Panc1 (cell line): ENCODE measurements around the gene CMIP. TPM values are rescaled to one million over a fixed set of nuclear protein-coding genes. Genes with fewer than 3 reads are reported as not detected.

ENCODE experiments used
- ATAC-seq: fragments of 200-7000 bp; cut with Tn5 transposase; 2 replicates; pipeline ENCODE4 v1.9.1; 2020; ENCODE audit warnings: mild to moderate bottlenecking, moderate library complexity
- BruUV-seq: library from RNA; stranded (reverse); fragments of 400-500 nt; replicated peaks from 2 replicates; lab custom pipeline; 2021; lab: Mats Ljungman, UMichigan
- CTCF ChIA-PET: fragments of 300-600 bp; sonication (Branson Sonifier 250); formaldehyde crosslinking; loops from one replicate; lab custom pipeline; 2022; ENCODE audit warnings: antibody characterized with exemption; lab: Charles Lee
- POLR2A ChIA-PET: fragments of 300-600 bp; sonication (Branson Sonifier 250); formaldehyde crosslinking; loops from one replicate; lab custom pipeline; 2022; ENCODE audit warnings: antibody characterized with exemption; lab: Charles Lee
- DNase-seq: peaks from one replicate; pipeline ENCODE4 v3.0.0-alpha.2; 2010; ENCODE audit warnings: low read depth, low spot score
- H3K27ac ChIP-seq: 2 replicates; pipeline ENCODE4 v1.5.1; 2011; ENCODE audit warnings: mild to moderate bottlenecking, low read length, inconsistent platforms
- H3K27me3 ChIP-seq: fragments of 200-500 bp; sonication (Bioruptor generic); 2 replicates; pipeline ENCODE4 v1.6.0; 2014; ENCODE audit warnings: low read length, inconsistent platforms; ENCODE audit not compliant: control insufficient read depth, insufficient read depth
- H3K36me3 ChIP-seq: fragments of 200-500 bp; sonication (Bioruptor generic); 2 replicates; pipeline ENCODE4 v1.5.1; 2014; ENCODE audit warnings: inconsistent platforms, mild to moderate bottlenecking, low read length, moderate library complexity; ENCODE audit not compliant: control insufficient read depth, insufficient read depth
- H3K4me1 ChIP-seq: 2 replicates; pipeline ENCODE4 v1.5.1; 2011; ENCODE audit warnings: inconsistent platforms, mild to moderate bottlenecking, low read length, moderate library complexity; ENCODE audit not compliant: control insufficient read depth, insufficient read depth
- H3K4me3 ChIP-seq, 2 experiments: 2 replicates each; pipeline ENCODE4 v1.5.1; 2011 to 2012; ENCODE audit warnings: low read depth in 2 of 2, low read length in 2 of 2, mild to moderate bottlenecking in 2 of 2, inconsistent platforms in 1 of 2, moderate library complexity in 1 of 2
- H3K9me3 ChIP-seq: fragments of 200-500 bp; sonication (Bioruptor generic); 2 replicates; pipeline ENCODE4 v1.5.1; 2014; ENCODE audit warnings: low read depth, mild to moderate bottlenecking, inconsistent platforms, low read length, moderate library complexity; ENCODE audit not compliant: control insufficient read depth, insufficient read depth
- POLR2AphosphoS5 ChIP-seq: IDR thresholded peaks from 2 replicates; pipeline ENCODE4 v1.6.1; 2012; ENCODE audit warnings: mild to moderate bottlenecking, low read depth, low read length, moderate library complexity
- SIN3A ChIP-seq: IDR thresholded peaks from 2 replicates; pipeline ENCODE4 v1.6.1; 2012; ENCODE audit warnings: low read depth, mild to moderate bottlenecking, low read length, moderate library complexity, borderline replicate concordance; ENCODE audit not compliant: insufficient read depth
- TCF7L2 ChIP-seq: IDR thresholded peaks from 2 replicates; pipeline ENCODE4 v1.6.1; 2011; ENCODE audit warnings: mild to moderate bottlenecking, low read depth, low read length, inconsistent platforms
- in situ Hi-C: cut with HindIII; loops from 2 replicates; pipeline ENCODE4 v1.10.0; 2016; ENCODE audit warnings: low sequenced_read_pairs, low pct_unique_long_range_greater_than_20kb
- intact Hi-C: fragments of 100-400 bp; cut with micrococcal nuclease; formaldehyde crosslinking; loops from one replicate; pipeline ENCODE4 v1.10.0; 2022; ENCODE audit not compliant: unreplicated experiment
- total RNA-seq: library from RNA; stranded (reverse); gene quantifications from one replicate; pipeline ENCODE4 v1.2.1, GENCODE V29; 2021; ENCODE audit not compliant: unreplicated experiment
- TF ChIP-seq, protein P1 (sequence below), 2 experiments: IDR thresholded peaks; 2 replicates each; pipeline ENCODE4 v1.6.1; 2011 to 2012; ENCODE audit warnings: low read depth in 2 of 2, control low read depth in 1 of 2, low read length in 1 of 2, mild to moderate bottlenecking in 1 of 2, moderate library complexity in 1 of 2; ENCODE audit not compliant: insufficient read depth in 1 of 2
- TF ChIP-seq, protein P2 (sequence below): fragments of 450-650 bp; IDR thresholded peaks from 2 replicates; pipeline ENCODE4 v1.5.1; 2017; ENCODE audit warnings: mild to moderate bottlenecking

Gene CMIP
- total RNA-seq, 1 experiment from 2014 or later: 49.7 TPM

DNA sequence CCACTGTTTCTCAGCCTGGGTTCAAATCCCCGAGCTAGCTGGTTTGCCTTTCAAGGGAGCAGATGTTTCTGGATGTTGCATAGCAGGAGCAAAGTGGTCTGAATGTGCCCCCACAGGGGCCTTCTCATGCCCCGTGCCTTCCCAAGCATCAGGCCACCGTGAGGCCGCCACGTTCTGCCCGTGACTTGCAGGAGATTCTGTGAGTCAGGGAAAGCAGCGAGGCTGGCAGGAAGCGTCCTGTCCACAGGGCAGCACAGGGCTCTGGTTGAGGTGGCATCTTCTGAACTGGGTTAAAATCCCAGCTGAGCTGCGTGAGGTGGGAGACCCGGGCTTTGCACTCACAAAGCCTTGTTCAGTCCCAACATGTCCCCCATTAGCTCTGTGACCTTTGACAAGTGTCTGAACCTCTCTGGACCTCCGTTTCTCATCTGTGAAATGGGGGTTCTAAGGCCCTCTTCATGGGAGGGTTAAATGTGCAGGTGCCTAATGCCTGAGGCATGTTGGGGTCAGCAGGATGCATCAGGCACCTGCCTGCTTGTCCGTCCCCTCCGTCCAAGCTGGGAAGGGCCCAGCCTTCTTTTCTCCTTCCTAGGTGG, 239.7 kb downstream of the CMIP start:
- Histone ChIP-seq H3K36me3 (no peaks in the 10 kb centered on the region; the same call in 1 of the 2 replicates), H3K27me3 (no peaks in the 10 kb centered on the region), H3K4me1 (no peaks in the 10 kb centered on the region), H3K4me3 (no peak overlapping the region), H3K27ac (no peak overlapping the region), H3K9me3 (no peaks in the 10 kb centered on the region)
- DNase-seq (no peak), ATAC-seq (no peak)
- ChIA-PET CTCF (no interaction called here), POLR2A (no interaction called here)
- in situ Hi-C loops (no loop called here), intact Hi-C loops (no loop called here)
- BruUV-seq: no TSS peak
- TF ChIP-seq, protein P1, sequence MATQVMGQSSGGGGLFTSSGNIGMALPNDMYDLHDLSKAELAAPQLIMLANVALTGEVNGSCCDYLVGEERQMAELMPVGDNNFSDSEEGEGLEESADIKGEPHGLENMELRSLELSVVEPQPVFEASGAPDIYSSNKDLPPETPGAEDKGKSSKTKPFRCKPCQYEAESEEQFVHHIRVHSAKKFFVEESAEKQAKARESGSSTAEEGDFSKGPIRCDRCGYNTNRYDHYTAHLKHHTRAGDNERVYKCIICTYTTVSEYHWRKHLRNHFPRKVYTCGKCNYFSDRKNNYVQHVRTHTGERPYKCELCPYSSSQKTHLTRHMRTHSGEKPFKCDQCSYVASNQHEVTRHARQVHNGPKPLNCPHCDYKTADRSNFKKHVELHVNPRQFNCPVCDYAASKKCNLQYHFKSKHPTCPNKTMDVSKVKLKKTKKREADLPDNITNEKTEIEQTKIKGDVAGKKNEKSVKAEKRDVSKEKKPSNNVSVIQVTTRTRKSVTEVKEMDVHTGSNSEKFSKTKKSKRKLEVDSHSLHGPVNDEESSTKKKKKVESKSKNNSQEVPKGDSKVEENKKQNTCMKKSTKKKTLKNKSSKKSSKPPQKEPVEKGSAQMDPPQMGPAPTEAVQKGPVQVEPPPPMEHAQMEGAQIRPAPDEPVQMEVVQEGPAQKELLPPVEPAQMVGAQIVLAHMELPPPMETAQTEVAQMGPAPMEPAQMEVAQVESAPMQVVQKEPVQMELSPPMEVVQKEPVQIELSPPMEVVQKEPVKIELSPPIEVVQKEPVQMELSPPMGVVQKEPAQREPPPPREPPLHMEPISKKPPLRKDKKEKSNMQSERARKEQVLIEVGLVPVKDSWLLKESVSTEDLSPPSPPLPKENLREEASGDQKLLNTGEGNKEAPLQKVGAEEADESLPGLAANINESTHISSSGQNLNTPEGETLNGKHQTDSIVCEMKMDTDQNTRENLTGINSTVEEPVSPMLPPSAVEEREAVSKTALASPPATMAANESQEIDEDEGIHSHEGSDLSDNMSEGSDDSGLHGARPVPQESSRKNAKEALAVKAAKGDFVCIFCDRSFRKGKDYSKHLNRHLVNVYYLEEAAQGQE (IDR thresholded peaks at IDR 0.05; ENCODE audit: insufficient read depth in 1 of 2, low read depth in 2 of 2, low read length in 1 of 2): no peak
- TF ChIP-seq, protein P2, sequence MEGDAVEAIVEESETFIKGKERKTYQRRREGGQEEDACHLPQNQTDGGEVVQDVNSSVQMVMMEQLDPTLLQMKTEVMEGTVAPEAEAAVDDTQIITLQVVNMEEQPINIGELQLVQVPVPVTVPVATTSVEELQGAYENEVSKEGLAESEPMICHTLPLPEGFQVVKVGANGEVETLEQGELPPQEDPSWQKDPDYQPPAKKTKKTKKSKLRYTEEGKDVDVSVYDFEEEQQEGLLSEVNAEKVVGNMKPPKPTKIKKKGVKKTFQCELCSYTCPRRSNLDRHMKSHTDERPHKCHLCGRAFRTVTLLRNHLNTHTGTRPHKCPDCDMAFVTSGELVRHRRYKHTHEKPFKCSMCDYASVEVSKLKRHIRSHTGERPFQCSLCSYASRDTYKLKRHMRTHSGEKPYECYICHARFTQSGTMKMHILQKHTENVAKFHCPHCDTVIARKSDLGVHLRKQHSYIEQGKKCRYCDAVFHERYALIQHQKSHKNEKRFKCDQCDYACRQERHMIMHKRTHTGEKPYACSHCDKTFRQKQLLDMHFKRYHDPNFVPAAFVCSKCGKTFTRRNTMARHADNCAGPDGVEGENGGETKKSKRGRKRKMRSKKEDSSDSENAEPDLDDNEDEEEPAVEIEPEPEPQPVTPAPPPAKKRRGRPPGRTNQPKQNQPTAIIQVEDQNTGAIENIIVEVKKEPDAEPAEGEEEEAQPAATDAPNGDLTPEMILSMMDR: no peak

DNA sequence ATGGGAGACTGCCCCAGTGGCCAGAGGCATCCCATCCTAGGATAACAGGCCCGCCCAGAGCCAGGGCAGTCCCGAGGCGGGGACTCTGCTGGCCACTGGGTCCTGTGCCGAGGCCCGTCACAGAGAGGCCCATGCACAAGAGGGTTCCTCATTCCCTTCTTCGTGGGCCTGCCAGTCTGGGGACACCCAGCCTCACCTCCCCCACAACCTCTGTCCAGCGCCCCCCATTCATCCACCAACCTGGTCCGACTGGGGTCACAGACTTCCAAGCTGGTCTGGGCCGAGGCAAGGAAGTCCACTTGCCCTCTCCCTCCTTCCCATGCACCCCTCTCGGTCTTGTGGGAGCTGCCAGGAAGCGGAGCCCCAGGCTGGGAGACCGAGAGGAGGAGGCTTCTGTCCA, 240.3 kb downstream of the CMIP start:
- H3K36me3 ChIP-seq: no peaks in the 10 kb centered on the region; the same call in 1 of the 2 replicates
- DNase-seq (no peak), ATAC-seq (no peak)
- POLR2A ChIA-PET: no interaction called here
- intact Hi-C loops (no loop called here), in situ Hi-C loops (no loop called here)
- TF ChIP-seq, protein P2: no peak
- TF ChIP-seq POLR2AphosphoS5 (no peak), TCF7L2 (no peak), SIN3A (no peak)
- TF ChIP-seq, protein P1 (IDR thresholded peaks at IDR 0.05; ENCODE audit: insufficient read depth in 1 of 2, low read depth in 2 of 2, low read length in 1 of 2): no peak
- CTCF ChIA-PET: no interaction called here
- no peaks in the 10 kb centered on the region for H3K4me1 ChIP-seq
- BruUV-seq: no TSS peak
- H3K27ac ChIP-seq: no peak overlapping the region
- H3K9me3 ChIP-seq: no peaks in the 10 kb centered on the region
- no peaks in the 10 kb centered on the region for H3K27me3 ChIP-seq
- no peak overlapping the region for H3K4me3 ChIP-seq
